Hematopoietic multipotent progenitor cell treated with erythropoietin and hydrocortisone succinate and interleukin-3 and kit ligand, for 15 days (in vitro differentiated cells): ENCODE data around the gene ELL2.
"Not testable (repeated sequence)": the region's sequence is repeated elsewhere in the genome, so short reads cannot be mapped to it uniquely, and the experiment has no call there.

Experiments used
- DNase-seq: peaks from one replicate; pipeline ENCODE4 v3.0.0-alpha.2; 2015; ENCODE audit warnings: low spot score

Gene ELL2

DNA sequence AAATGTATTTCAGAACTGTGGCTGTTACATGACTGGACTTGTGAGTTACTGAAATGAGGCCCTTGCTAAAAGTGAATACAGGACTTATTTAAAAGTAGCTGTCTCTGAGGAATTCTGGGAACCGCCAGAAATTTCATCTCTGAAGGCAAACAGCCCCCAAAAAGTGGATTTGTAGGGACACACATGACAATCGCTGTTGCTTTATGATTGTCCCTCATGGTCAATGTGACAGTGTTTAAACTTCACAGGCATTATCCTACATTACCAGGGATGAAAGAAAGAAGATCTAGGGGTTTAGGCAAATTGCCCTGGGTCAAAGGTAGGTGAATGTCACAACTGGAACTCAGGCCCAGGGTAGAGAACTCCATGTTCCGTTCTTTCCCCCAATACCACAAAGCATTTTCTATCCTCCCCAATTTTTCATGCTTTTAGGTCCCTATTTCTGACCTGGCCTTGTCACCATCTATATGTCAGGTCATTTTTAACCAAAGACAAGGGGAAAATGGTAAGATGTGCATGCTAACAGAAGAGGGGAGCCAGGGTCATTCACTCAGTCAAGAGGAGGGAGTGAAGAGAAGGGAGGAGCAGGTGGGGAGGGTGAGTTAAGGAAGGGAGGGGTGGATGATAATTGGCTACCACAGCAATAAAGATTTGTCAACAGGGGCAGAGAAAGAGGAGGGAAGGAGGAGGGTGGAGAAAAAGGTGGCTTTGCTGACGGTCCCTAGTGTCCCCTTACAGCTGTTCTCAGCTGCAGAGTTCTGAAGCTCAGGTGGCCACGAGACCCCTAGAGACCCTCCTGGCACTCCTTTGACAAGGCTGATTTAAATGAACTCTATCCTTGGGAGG is 81.3 kb downstream of the ELL2 start:
- DNase-seq = no peak

DNA sequence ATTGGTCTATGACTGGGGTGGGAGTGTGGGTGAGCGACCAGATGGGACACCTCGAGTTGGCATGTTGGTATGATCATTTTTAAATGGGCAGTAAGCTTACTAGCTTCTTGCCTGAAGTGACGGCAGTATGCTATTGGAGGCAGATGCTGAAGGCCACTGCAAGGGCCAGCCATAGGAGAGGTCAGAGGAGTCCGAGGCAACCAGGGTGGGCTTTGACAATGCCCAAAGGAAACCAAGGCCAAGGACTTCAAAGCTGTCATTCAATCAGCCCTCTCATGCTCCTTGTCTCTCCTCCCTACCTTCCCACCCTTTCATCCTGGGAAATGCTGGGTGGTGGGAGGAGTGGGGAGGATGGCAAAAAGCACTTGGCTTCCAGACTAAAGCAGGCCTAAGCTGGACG is 82.0 kb downstream of the ELL2 start:
- DNase-seq = no peak

DNA sequence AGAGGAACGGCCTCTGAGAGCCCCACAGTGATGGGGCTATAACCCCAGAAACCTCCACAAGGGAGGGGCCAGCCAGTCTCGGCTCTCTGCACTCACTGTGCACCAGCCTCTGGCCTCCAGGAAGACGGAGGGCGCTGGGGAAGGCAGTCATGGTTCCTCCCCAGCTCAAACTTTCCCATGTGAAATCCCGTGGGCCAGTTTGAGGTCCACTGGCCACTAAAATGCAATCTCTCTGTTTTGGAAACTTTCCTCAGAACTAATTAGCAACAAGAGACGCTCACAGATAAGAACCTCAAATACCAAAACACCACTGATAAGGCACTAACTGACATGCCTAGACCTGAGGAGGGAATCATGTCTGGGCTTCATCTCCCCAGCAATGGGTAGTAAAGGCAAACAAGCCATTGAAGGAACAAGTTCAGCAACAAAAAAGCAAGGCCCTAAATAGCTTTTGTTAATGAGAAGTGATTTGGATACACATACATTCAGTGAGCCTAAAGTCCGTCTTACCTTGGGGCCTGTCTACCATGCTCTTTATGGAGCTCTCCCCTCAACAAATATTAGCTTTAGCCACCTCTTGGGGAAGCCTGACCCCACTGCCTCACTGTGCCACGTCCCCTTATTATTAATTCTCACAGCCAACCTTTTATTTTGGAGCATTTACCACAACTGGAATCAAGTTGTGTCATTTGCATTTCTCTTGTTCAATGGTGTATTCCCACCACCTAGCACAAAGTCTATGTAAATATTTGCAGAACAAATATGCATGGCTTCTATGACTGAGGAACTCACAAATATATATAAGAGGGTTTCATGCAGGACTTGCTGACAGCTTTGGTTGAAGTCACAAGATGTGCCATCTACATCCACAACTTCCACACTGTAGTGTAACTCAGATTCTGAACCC is 83.0 kb downstream of the ELL2 start:
- no peak for DNase-seq

DNA sequence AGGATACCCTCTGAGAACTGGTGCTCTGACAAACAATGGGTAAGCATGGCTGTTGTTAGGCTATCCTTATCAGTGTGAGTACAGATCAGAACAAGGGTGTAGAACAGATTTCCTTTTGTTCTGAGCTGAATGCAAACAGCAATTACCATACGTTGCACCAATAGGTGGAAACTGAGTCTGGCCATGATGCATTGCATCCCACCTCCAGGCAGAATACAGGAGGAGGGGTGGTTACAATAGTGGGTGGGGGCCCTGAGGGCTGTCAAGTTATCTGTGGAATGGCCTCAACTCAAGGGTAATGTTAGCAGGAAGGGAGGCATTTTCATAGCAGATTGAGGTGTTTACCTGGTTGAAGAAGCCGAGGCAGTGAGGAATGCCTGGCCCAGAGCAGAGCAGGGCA is 84.9 kb downstream of the ELL2 start:
- no peak for DNase-seq

DNA sequence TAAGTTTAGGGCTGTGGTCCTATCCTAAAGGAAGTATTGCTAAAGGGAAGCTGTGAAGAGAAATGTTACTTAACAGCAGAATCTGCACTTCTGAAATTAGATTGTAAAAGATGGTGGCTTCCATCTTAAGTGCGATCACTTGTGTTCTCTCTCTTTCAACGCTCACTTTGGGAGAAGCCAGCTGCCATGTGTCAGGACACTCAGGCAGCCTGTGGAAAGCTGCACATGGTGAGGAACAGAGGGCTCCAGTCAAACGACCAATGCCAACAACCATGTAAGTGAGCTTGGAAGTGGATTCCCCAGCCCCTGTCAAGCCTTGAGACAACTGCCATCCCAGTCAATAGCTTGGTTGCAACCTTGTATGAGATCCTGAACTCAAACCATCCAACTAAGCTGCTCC is 87.4 kb downstream of the ELL2 start:
- no peak for DNase-seq

DNA sequence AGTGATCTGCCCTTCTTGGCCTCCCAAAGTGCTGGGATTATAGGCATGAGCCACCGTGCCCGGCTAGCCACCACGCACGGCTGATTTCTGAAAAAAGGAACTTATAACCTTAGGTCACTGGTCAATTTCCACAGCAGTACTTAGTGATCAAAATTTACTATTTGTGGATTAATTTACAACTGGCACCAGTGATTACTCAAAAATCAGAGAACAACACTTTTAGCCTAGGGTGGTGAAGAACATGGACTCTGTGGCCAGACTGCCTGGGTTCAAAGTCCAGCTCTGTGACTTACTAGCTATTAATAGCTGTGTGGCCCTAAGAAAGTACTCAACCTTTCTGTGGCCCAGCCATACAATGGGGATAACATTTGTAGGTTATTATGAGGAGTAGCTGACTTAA is 88.3 kb downstream of the ELL2 start:
- DNase-seq = no peak

DNA sequence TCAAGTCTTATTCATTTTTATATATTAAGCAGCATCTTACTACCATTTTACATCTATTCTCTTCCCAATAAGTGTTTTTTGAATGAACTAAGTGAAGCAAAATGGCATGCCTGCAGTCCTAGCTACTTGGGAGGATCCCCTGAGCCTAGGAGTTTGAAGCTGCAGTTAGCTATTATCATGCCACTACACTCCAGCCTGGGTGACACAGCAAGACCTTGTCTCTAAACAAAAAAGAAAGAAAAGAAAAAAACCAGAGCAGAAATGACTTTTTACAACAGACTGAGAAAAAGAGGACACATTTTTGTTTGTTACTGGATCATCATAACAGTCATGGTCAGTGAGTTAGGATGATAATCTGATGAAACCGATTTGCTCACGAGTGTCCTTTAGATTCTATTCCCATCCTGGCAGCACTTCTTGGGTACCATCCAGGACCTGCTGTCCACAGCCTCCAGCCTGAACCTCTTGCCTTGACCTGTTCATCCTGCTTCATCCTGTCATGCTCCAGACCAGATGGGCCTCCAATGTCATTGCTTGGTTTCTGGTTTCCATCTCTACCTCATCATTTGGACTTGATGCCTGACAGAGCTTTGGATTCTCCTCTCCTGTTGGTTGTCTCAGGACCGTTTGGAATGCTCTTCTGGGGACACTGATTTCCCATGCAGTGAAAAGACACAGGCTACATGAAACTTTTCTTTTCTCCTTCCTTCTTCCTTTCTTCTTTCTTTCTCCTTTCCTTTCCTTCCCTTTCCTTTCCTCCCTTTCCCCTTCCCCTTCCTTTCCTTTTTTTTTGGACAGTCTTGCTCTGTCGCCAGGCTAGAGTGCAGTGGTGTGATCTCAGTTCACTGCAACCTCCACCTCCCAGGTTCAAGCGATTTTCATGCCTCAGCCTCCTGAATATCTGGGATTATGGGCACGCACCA is 89.0 kb downstream of the ELL2 start:
- DNase-seq = peak; percentile 66

DNA sequence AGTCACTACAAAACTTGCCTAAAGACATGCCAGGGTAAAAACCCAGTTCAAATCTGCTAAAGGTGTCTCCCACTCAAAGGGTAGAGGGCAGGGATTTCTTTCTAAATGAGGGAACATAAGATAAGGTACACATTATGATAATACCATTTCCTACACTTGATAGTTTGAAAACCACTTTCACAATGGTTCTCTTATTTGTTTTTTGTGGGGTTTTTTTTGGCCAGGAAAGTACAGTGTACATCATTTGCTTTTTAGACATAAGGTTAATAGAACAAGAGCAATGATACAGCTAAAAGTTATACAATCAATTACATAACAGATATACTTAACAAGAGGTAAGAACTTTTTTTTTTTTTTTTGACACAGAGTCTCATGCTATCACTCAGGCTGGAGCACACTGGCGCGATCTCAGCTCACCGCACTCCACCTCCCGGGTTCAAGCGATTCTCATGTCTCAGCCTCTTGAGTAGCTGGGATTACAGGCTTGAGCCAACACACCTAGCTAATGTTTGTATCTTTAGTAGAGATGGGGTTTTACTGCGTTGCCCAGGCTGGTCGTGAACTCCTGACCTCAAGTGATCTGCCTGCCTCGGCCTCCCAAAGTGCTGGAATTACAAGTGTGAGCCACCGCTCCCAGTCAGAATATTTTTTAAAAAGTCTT is 90.4 kb downstream of the ELL2 start:
- DNase-seq = no peak

DNA sequence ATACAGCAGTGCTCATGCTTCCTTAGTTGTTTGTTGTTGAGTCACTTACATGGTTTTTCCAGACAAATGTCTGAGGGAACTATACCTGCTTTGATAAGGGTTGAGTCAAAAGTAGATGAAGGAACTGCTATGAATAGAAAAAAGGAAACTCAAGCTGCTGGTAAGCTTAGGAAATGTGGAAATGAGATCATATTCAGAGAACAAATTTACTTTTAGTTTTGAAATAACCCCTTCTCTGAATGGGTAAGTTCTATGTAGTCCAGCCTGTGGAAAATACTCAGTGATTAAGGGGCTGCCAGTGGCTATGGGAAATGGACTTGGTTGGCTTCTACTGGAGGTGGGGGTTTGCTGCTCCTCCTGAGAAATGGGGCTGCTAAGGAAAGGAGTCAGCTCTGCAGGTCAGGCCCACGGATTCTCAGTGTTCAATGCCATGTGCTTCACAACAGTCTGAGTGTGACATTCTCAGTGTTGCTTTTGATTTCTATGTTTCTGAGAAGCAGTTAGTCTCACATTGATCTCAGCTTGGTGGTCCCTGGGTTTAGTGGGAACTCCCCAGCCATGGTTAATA is 91.5 kb downstream of the ELL2 start:
- DNase-seq = no peak

DNA sequence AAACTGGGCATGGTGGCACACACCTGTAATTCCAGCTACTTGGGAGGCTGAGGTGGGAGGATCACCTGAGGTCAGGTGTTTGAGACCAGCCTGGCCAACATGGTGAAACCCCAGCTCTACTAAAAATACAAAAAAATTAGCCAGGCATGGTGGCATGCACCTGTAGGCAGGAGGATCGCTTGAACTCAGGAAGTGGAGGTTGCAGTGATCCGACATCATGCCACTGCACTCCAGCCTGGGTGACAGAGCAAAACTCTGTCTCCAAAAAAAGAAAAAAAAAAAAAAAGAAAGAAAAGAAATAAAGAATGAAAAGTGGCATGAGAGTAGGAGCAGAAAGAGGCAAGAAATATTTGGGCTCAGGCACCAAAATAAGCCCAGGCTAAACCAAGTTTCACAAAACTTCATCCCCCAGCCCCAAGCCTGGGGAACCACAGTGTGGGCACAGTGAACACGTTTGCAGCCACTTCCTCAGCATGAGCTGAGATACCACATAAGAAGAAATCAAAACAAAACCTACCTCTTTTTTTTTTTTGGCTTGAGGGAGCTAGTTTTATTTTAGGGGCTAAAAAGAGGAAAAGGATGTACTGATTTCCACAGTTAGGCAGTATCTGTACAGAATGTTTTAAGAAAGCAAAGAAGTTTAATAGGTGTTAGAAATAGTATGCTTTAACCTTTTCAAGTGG is 92.3 kb downstream of the ELL2 start:
- not testable (repeated sequence) for DNase-seq

DNA sequence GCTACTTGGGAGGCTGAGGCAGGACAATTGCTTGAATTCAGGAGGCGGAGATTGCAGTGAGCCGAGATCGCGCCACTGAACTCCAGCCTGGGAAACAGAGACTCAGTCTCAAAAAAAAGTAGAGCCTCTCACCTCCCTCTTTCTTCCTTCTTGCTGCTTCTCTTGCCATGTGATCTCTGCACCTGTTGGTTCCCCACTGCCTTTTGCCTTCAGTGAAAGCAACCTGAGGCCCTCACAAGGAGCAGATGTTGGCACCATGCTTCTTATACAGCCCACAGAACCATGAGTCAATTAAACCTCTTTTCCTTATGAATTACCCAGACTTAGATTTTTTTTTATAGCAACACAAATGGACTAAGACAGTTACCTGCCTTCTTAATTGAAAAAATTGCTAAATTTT is 93.5 kb downstream of the ELL2 start:
- no peak for DNase-seq

DNA sequence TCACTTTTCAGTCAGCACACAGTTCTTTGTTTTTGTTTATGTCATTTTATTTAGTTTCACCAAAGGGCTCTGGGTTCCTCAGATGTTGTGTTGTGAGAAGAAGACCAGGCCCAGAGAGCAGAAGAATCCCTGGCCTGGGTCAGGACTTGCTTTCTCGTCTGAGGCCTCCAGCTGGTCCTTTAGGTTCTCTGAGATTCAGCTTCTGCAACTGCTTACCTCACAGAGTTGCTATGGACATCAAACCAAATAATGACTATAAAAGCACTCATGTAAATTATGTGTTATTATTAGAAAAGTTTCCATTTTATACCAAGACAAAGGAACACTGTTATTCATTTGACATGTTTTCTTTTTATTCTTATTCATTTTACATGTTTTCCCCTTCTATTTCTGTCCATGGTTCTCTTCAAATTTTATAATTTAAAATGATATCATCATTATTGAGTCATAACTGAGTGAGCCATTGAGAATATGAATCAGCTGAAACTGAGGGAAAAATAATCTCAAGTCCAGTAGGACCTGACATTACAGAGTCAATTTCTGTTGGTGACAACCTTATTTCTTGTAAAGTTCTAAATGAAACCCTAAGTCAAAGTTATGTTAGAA is 95.1 kb downstream of the ELL2 start:
- DNase-seq = no peak

DNA sequence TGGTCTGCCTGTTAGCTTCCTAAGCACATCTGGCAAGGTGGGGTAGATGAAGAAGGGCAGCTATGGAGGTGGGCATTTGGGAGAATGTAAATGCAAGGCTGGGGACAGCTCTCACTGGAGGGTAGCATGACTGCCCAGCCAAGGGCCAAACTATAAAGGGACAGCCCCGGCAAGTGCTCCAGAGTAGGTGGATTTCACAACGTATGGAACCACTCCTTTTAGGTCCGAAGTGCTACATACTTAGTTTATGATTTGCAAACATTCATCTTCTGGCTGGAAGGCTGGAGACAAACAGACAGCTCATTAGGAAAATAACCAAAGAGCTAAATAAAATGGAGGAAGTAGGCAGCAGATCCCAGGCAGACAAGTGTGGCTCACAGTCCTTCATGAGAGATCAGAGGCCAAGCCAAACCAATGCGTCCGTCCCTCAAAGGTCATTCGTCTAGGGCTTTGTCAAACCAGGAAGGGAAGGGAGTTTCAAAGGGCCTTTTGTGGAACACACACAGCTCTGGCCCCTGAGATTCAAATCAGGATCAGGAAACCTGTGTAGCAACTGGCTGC is 96.6 kb downstream of the ELL2 start:
- DNase-seq = no peak

DNA sequence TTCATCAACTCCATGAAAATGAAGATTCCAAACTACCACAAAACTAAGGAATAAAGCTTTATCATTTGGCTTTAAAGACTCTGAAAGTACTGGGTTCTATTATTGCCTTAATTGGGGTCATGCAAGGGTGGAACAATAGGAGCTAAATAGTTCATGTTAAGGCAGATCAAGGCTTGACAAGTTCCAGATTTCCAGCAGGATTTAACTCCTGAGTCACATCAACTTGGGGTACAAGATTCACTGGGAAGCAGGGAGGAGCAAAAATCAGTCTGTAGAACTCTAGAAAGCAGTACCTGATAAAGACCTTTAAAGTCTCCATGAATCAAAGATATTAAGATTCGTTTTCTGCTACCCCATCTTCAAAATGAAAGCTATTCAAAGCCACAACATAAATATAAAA is 97.2 kb downstream of the ELL2 start:
- DNase-seq = no peak

DNA sequence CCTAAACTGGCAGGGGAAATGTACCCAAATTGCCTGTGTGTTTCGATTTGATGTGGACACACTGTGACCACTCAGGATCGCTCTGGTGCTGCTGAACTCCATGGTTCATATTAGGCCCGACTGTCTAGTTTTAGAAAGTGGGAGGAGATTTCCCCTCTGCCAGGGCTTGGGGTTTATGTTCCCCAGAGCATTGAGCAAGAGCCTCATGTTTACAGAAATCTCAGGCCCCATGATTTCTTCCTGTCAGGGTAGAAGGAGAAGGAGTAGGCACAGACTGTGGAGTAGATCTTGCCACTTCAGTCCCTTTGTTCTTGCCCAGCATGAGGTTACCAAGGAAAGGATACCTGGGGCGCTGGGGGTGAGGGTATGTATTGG is 98.3 kb downstream of the ELL2 start:
- DNase-seq = no peak

DNA sequence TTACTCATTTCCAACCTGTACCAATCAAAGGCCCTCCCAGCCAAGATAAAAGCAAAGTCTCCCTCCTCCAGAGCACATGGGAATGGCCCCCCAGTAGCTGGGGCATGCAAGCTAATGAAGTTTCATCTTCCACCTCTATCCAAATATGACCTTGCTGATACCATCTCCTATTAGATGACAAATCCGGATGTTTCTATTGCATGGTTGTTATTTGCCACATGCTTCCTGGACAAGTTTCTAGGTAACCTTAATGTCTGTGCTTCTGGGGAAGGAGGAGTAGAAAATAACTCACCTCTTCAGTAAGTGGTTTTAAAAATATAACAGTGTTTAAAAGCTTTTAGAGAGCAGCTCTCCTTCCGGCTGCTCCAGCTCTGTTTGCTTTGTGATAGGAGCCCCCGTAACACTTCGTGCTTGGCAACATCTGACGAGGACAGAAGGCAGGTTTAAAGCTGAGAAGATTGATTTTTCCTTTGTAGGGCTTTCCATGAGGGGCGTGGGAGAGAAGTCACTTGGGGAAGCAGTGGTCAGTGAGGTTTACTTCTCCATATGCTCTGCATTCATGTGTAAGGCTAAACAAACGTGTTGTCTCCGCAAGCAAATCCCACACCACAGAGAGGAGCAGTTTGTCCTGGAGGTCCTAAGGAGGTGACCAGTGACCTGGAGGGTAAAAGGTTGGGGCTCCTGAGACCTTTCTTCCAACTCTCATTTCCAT is 98.8 kb downstream of the ELL2 start:
- no peak for DNase-seq

DNA sequence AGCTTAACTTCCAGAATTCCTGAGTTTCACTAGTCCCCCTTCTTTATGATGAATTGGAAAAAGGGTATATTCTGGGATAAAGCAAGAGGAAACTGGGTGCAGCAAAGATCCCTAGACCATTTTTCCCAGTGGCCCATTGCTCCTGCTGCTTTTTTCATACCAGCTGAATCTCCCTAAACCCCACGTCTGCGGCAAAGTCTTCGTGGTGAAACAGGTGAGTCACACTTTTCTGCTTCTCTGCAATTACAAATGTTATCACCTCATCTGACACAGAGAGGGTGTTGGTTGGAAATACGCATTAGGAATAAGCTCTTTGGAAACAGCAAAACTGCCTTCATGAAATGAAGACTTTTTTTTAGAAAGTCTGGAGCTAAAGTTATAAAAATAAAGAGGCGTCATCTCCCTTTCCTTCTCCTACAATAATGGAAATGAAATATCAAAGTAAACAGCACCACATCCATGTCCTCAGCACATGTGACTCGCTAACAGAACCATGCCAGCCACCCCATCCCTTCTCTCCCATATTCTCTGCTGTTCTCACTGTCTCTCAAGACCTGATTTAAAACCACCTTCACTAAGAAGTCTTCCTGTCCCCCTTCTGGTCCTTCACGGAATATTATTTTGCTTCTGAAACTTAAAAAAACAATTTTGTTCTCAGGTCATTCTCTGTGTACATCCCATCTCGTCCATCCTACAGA is 99.6 kb downstream of the ELL2 start:
- DNase-seq = no peak

DNA sequence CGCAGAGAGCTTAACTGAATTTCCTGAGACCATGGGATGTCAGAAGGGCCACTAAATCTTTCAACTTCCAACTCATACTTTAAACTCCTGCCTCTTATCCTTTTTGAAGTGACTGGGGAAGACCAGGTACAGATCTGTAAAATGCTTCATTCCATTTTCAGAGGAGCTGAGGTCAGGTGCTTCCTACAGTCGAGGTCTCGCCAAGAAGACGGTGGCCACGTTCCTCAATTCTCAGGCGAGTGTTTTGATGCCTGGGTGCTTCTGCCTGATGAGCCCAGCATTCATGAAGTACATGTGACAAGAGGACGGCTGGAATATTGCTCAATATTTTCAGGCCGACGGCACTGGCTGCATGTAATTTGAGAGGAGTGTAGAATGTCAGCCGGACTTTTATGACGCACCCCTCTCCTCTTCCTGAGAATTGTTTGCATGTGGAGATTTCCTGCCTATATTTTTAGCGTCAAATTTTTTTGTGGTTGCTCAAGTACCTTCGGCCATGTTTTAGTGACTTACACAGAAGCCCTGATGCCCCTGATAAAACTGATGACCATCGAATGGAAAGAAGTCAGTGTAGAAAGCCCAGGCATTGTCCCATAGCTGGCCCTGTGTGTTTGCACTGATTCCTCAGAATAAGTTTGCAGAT is 100.3 kb downstream of the ELL2 start:
- DNase-seq = no peak
